ENCODE data around the gene SF3B4. TPM values are rescaled to one million over a fixed set of nuclear protein-coding genes. Genes with fewer than 3 reads are reported as not detected.

Gene SF3B4
- total RNA-seq, 1 donor from 2014 or later: 45.5 TPM

GRCh38 chr1:149903836-149904491 is 23.6 kb downstream of the SF3B4 start:
- no peak for DNase-seq

GRCh38 chr1:149899460-149900284 is 27.9 kb downstream of the SF3B4 start, which contains the start of gene BOLA1:
Gene BOLA1 (plus strand): TSS chr1:149899568. CDS start chr1:149900060, 492 bp downstream.
- no peak for TF ChIP-seq CTCF (IDR thresholded peaks at IDR 0.05)
- intact Hi-C loops (cut with DNase I): no loop called here

More at GRCh38 chr1:149903836-149904491, 23.6 kb downstream of the SF3B4 start:
- intact Hi-C loops (cut with DNase I): no loop called here
- no peak for TF ChIP-seq CTCF (IDR thresholded peaks at IDR 0.05)
- H3K27me3 ChIP-seq (ENCODE audit: low read depth): no peaks in the 10 kb centered on the region
- no peak overlapping the region for H3K27ac ChIP-seq
- peaks cover 10% of the 10 kb centered on the region for H3K4me1 ChIP-seq
- no peak overlapping the region for H3K4me3 ChIP-seq
- H3K9me3 ChIP-seq: no peaks in the 10 kb centered on the region
- no peak for ATAC-seq
- H3K36me3 ChIP-seq: no peaks in the 10 kb centered on the region

GRCh38 chr1:149896575-149896974 is 31.0 kb downstream of the SF3B4 start:
- no peak for TF ChIP-seq CTCF (IDR thresholded peaks at IDR 0.05)
- DNase-seq (no peak), ATAC-seq (no peak)
- intact Hi-C loops (cut with DNase I): no loop called here
- no peaks in the 10 kb centered on the region for H3K36me3 ChIP-seq
- H3K4me3 ChIP-seq: no peak overlapping the region
- H3K9me3 ChIP-seq: no peaks in the 10 kb centered on the region
- peaks cover 10% of the 10 kb centered on the region for H3K4me1 ChIP-seq
- H3K27ac ChIP-seq: no peak overlapping the region
- no peaks in the 10 kb centered on the region for H3K27me3 ChIP-seq (ENCODE audit: low read depth)

More at GRCh38 chr1:149899460-149900284, 27.9 kb downstream of the SF3B4 start, which contains the start of gene BOLA1:
- ATAC-seq (peak; percentile 99 to 100), DNase-seq (peak; percentile 96)
- Histone ChIP-seq H3K4me1 (peaks cover 10% of the 10 kb centered on the region), H3K36me3 (no peaks in the 10 kb centered on the region), H3K9me3 (no peaks in the 10 kb centered on the region), H3K27ac (peak within 1 kb of the TSS; percentile 85), H3K27me3 (ENCODE audit: low read depth) (no peaks in the 10 kb centered on the region), H3K4me3 (peak within 1 kb of the TSS; percentile 73)

- no peaks in the 10 kb centered on the region for H3K27me3 ChIP-seq (ENCODE audit: low read depth)
- ATAC-seq (no peak), DNase-seq (no peak)
- intact Hi-C loops (cut with DNase I): no loop called here
- peak overlapping the region; percentile 70 for H3K4me3 ChIP-seq
- TF ChIP-seq CTCF (IDR thresholded peaks at IDR 0.05): no peak
- no peaks in the 10 kb centered on the region for H3K9me3 ChIP-seq
- H3K36me3 ChIP-seq: no peaks in the 10 kb centered on the region
- H3K4me1 ChIP-seq: peaks cover 16% of the 10 kb centered on the region
- peak overlapping the region; percentile 99 for H3K27ac ChIP-seq
These were observed 38.7 kb downstream of the SF3B4 start for GRCh38 chr1:149888999-149889289.

- ATAC-seq: peak; percentile 58 to 65
- intact Hi-C loops (cut with DNase I): no loop called here
- peak overlapping the region; percentile 70 for H3K4me3 ChIP-seq
- peak; percentile 57 for TF ChIP-seq CTCF (IDR thresholded peaks at IDR 0.05)
- peak overlapping the region; percentile 99 for H3K27ac ChIP-seq
- peak; percentile 83 for DNase-seq
- H3K9me3 ChIP-seq: no peaks in the 10 kb centered on the region
- no peaks in the 10 kb centered on the region for H3K27me3 ChIP-seq (ENCODE audit: low read depth)
- H3K4me1 ChIP-seq: peaks cover 16% of the 10 kb centered on the region
- H3K36me3 ChIP-seq: no peaks in the 10 kb centered on the region
These were observed 39.2 kb downstream of the SF3B4 start for GRCh38 chr1:149888247-149888998.
